Measurements from ENCODE around the gene CHD9. TPM values are rescaled to one million over a fixed set of nuclear protein-coding genes. Genes with fewer than 3 reads are reported as not detected.

Gene CHD9
- polyA plus RNA-seq, 1 donor from 2014 or later = 69.3 TPM

DNA sequence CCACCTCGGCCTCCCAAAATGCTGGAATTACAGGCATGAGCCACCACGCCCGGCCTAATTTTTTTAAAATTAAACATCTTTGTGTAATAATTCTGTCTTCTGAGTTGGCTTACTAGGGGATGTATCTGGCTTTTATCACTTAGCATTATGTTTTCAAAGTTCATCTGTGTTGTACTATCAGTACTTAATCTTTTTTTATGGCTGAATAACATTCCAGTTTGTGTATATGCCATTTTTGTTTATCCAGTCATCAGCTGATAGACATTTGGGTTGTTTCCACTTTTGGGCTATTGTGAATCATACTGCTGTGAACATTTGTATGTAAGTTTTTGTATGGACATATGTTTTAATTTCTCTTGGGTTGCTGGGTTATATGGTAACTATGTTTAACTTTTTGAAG is 69.0 kb downstream of the CHD9 start:
- no peaks in the 10 kb centered on the region for H3K79me2 ChIP-seq (replicated peaks; ENCODE audit: insufficient read depth, low read length)

DNA sequence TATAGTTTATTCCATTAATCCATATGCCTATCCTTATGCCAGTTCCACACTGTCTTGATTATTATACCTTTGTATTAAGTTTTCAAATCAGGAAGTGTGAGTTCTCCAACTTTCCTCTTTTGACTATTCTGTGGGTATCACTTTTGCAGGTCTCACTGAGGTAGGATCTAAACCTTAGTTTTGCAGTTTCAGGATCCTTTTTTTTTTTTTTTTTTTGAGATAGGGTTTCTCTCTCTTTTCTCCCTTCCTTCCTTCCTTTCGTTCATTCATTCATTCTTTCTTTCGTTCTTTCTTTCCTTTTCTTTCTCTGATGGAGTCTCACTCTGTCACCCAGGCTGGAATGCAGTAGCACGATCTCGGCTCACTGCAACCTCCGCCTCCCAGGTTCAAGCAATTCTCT is 71.6 kb downstream of the CHD9 start:
- H4K20me1 ChIP-seq (ENCODE audit: insufficient read depth) = no peaks in the 10 kb centered on the region
- H3K79me2 ChIP-seq (replicated peaks; ENCODE audit: insufficient read depth, low read length) = no peaks in the 10 kb centered on the region
- TF ChIP-seq SMC3 (conservative IDR thresholded peaks at IDR 0.05; ENCODE audit: poor library complexity) = no peak
- TF ChIP-seq POLR2AphosphoS5 (IDR thresholded peaks at IDR 0.05) = no peak
- TF ChIP-seq, protein P1, sequence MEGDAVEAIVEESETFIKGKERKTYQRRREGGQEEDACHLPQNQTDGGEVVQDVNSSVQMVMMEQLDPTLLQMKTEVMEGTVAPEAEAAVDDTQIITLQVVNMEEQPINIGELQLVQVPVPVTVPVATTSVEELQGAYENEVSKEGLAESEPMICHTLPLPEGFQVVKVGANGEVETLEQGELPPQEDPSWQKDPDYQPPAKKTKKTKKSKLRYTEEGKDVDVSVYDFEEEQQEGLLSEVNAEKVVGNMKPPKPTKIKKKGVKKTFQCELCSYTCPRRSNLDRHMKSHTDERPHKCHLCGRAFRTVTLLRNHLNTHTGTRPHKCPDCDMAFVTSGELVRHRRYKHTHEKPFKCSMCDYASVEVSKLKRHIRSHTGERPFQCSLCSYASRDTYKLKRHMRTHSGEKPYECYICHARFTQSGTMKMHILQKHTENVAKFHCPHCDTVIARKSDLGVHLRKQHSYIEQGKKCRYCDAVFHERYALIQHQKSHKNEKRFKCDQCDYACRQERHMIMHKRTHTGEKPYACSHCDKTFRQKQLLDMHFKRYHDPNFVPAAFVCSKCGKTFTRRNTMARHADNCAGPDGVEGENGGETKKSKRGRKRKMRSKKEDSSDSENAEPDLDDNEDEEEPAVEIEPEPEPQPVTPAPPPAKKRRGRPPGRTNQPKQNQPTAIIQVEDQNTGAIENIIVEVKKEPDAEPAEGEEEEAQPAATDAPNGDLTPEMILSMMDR (IDR thresholded peaks at IDR 0.05; ENCODE audit: poor library complexity, severe bottlenecking) = no peak
- TF ChIP-seq EZH2 (IDR thresholded peaks at IDR 0.05; ENCODE audit: borderline replicate concordance, insufficient read depth, low read length, poor library complexity, severe bottlenecking) = no peak
- TF ChIP-seq, protein P2, sequence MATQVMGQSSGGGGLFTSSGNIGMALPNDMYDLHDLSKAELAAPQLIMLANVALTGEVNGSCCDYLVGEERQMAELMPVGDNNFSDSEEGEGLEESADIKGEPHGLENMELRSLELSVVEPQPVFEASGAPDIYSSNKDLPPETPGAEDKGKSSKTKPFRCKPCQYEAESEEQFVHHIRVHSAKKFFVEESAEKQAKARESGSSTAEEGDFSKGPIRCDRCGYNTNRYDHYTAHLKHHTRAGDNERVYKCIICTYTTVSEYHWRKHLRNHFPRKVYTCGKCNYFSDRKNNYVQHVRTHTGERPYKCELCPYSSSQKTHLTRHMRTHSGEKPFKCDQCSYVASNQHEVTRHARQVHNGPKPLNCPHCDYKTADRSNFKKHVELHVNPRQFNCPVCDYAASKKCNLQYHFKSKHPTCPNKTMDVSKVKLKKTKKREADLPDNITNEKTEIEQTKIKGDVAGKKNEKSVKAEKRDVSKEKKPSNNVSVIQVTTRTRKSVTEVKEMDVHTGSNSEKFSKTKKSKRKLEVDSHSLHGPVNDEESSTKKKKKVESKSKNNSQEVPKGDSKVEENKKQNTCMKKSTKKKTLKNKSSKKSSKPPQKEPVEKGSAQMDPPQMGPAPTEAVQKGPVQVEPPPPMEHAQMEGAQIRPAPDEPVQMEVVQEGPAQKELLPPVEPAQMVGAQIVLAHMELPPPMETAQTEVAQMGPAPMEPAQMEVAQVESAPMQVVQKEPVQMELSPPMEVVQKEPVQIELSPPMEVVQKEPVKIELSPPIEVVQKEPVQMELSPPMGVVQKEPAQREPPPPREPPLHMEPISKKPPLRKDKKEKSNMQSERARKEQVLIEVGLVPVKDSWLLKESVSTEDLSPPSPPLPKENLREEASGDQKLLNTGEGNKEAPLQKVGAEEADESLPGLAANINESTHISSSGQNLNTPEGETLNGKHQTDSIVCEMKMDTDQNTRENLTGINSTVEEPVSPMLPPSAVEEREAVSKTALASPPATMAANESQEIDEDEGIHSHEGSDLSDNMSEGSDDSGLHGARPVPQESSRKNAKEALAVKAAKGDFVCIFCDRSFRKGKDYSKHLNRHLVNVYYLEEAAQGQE (IDR thresholded peaks at IDR 0.05; ENCODE audit: borderline replicate concordance) = no peak
- TF ChIP-seq MXI1 (conservative IDR thresholded peaks at IDR 0.05; ENCODE audit: poor library complexity, severe bottlenecking) = no peak
- TF ChIP-seq TAF1 (IDR thresholded peaks at IDR 0.05; ENCODE audit: low read depth) = no peak
- TF ChIP-seq EP300 (conservative IDR thresholded peaks at IDR 0.05; ENCODE audit: poor library complexity, severe bottlenecking) = no peak
- TF ChIP-seq RAD21 (conservative IDR thresholded peaks at IDR 0.05) = no peak
- no peak overlapping the region for H3K9ac ChIP-seq (ENCODE audit: low read length)
- H3K27ac ChIP-seq (ENCODE audit: low read length) = no peak overlapping the region
- no peak overlapping the region for H3K4me3 ChIP-seq (ENCODE audit: low read length)
- H3K27me3 ChIP-seq (ENCODE audit: insufficient read depth, low read depth, low read length) = no peaks in the 10 kb centered on the region
- H2AFZ ChIP-seq (ENCODE audit: low read depth, low read length) = no peak overlapping the region
- no peak overlapping the region for H3K4me2 ChIP-seq (ENCODE audit: low read length)
- no peaks in the 10 kb centered on the region for H3K9me3 ChIP-seq (ENCODE audit: low read length)
- H3K9me2 ChIP-seq (ENCODE audit: insufficient read depth, low read length) = no peaks in the 10 kb centered on the region
- no peaks in the 10 kb centered on the region for H3K36me3 ChIP-seq (ENCODE audit: insufficient read depth, low read length)
- no peaks in the 10 kb centered on the region for H3F3A ChIP-seq (ENCODE audit: insufficient read depth, low read length, poor library complexity, severe bottlenecking)

More for the DNA sequence above, 69.0 kb downstream of the CHD9 start:
- TF ChIP-seq MXI1 (conservative IDR thresholded peaks at IDR 0.05; ENCODE audit: poor library complexity, severe bottlenecking) (no peak), RAD21 (conservative IDR thresholded peaks at IDR 0.05) (no peak), SMC3 (conservative IDR thresholded peaks at IDR 0.05; ENCODE audit: poor library complexity) (no peak), EZH2 (IDR thresholded peaks at IDR 0.05; ENCODE audit: borderline replicate concordance, insufficient read depth, low read length, poor library complexity, severe bottlenecking) (no peak), POLR2AphosphoS5 (IDR thresholded peaks at IDR 0.05) (no peak), EP300 (conservative IDR thresholded peaks at IDR 0.05; ENCODE audit: poor library complexity, severe bottlenecking) (no peak), TAF1 (IDR thresholded peaks at IDR 0.05; ENCODE audit: low read depth) (no peak)
- TF ChIP-seq, protein P2 (IDR thresholded peaks at IDR 0.05; ENCODE audit: borderline replicate concordance) = no peak
- TF ChIP-seq, protein P1 (IDR thresholded peaks at IDR 0.05; ENCODE audit: poor library complexity, severe bottlenecking) = no peak
- H3F3A ChIP-seq (ENCODE audit: insufficient read depth, low read length, poor library complexity, severe bottlenecking) = no peaks in the 10 kb centered on the region
- no peaks in the 10 kb centered on the region for H3K36me3 ChIP-seq (ENCODE audit: insufficient read depth, low read length)
- H3K9me3 ChIP-seq (ENCODE audit: low read length) = no peaks in the 10 kb centered on the region
- H3K4me3 ChIP-seq (ENCODE audit: low read length) = no peak overlapping the region
- no peaks in the 10 kb centered on the region for H4K20me1 ChIP-seq (ENCODE audit: insufficient read depth)
- no peak overlapping the region for H2AFZ ChIP-seq (ENCODE audit: low read depth, low read length)
- H3K9me2 ChIP-seq (ENCODE audit: insufficient read depth, low read length) = no peaks in the 10 kb centered on the region
- no peak overlapping the region for H3K4me2 ChIP-seq (ENCODE audit: low read length)
- H3K27ac ChIP-seq (ENCODE audit: low read length) = no peak overlapping the region
- H3K27me3 ChIP-seq (ENCODE audit: insufficient read depth, low read depth, low read length) = no peaks in the 10 kb centered on the region
- H3K9ac ChIP-seq (ENCODE audit: low read length) = no peak overlapping the region

Measured in neural cell (in vitro differentiated cells).